Keratinocyte (primary cell): Measurements from ENCODE around the gene PIP5K1A.

Source experiments
- EZH2 ChIP-seq: IDR thresholded peaks from one replicate; pipeline ENCODE4 v1.6.1; 2012; ENCODE audit warnings: inconsistent platforms, mild to moderate bottlenecking, low read length, moderate library complexity
- TF ChIP-seq, protein P1 (sequence below), 3 experiments: IDR thresholded peaks in 1 of 3; conservative IDR thresholded peaks in 1 of 3; optimal IDR thresholded peaks in 1 of 3; 2 replicates in 2 of 3; 3 replicates in 1 of 3; pipeline versions ENCODE3 to v1.5.1; 2011; ENCODE audit warnings: low read length in 3 of 3, mild to moderate bottlenecking in 3 of 3, moderate library complexity in 2 of 3, control low read depth in 1 of 3, inconsistent platforms in 1 of 3; ENCODE audit not compliant: insufficient read depth in 2 of 3; ENCODE audit errors: extremely low read depth in 1 of 3

DNA sequence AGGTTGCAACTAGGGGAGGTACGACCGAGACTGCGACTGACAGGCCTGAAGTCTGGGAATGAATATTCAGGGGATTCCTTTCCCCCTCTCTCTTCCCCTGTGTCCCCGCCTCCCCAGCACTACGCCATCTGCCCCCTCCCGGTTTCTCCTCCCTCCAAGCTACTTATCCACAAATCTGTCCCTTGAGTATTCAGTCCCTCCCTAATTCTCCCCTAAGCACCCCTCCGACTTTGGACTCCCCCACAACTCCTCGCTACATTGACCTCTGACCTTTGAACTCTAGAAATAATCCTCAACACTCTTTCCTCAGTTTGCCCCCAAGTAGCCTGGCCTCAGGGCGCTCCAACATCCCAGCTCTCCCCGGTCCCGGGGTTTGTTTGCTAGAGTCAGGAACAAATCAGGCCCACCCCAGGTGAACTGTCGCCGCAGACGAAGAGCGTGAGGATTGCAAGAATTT, 33.0 kb upstream of the PIP5K1A start:
- TF ChIP-seq, protein P1, sequence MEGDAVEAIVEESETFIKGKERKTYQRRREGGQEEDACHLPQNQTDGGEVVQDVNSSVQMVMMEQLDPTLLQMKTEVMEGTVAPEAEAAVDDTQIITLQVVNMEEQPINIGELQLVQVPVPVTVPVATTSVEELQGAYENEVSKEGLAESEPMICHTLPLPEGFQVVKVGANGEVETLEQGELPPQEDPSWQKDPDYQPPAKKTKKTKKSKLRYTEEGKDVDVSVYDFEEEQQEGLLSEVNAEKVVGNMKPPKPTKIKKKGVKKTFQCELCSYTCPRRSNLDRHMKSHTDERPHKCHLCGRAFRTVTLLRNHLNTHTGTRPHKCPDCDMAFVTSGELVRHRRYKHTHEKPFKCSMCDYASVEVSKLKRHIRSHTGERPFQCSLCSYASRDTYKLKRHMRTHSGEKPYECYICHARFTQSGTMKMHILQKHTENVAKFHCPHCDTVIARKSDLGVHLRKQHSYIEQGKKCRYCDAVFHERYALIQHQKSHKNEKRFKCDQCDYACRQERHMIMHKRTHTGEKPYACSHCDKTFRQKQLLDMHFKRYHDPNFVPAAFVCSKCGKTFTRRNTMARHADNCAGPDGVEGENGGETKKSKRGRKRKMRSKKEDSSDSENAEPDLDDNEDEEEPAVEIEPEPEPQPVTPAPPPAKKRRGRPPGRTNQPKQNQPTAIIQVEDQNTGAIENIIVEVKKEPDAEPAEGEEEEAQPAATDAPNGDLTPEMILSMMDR (optimal IDR thresholded peaks at IDR 0.05 in 1 of 3, IDR thresholded peaks at IDR 0.05 in 1 of 3, conservative IDR thresholded peaks at IDR 0.05 in 1 of 3; ENCODE audit: extremely low read depth in 1 of 3, insufficient read depth in 2 of 3, low read length in 3 of 3) = no peak
- no peak for TF ChIP-seq EZH2
